OCI-LY1 (cell line): Measurements from ENCODE around the gene KRTAP19-2.

ENCODE experiments used
- H2AFZ ChIP-seq: fragments of 200-600 bp; sonication (generic), shearing (Covaris generic); 2 replicates; pipeline ENCODE4 v1.6.0; 2014; ENCODE audit warnings: antibody characterized with exemption, mild to moderate bottlenecking, low read length
- H3F3A ChIP-seq: fragments of 200-600 bp; sonication (generic), shearing (Covaris generic); 2 replicates; pipeline ENCODE4 v1.6.0; 2014; ENCODE audit warnings: mild to moderate bottlenecking, antibody characterized with exemption, low read length, moderate library complexity; ENCODE audit not compliant: insufficient read depth
- H3K27ac ChIP-seq: fragments of 200-600 bp; sonication (generic); 2 replicates; pipeline ENCODE4 v1.5.1; 2014; ENCODE audit warnings: low read length, mixed run types, mild to moderate bottlenecking, low read depth; ENCODE audit not compliant: poor library complexity, severe bottlenecking
- H3K27me3 ChIP-seq: fragments of 200-600 bp; sonication (generic); 2 replicates; pipeline ENCODE4 v1.6.0; 2014; ENCODE audit warnings: antibody characterized with exemption, mild to moderate bottlenecking, low read length, moderate library complexity; ENCODE audit not compliant: insufficient read depth
- H3K36me3 ChIP-seq: fragments of 200-600 bp; sonication (generic); 2 replicates; pipeline ENCODE4 v1.6.1; 2014; ENCODE audit warnings: mild to moderate bottlenecking, antibody characterized with exemption, low read length, moderate library complexity, mixed read lengths; ENCODE audit not compliant: insufficient read depth
- H3K4me1 ChIP-seq: fragments of 200-600 bp; sonication (generic); 2 replicates; pipeline ENCODE4 v1.5.1; 2014; ENCODE audit warnings: mild to moderate bottlenecking, low read length, moderate library complexity; ENCODE audit not compliant: insufficient read depth, severe bottlenecking
- H3K4me2 ChIP-seq: fragments of 200-600 bp; sonication (generic), shearing (Covaris generic); 2 replicates; pipeline ENCODE4 v1.6.1; 2014; ENCODE audit warnings: low read length
- H3K4me3 ChIP-seq: fragments of 200-600 bp; sonication (generic); 2 replicates; pipeline ENCODE4 v1.5.1; 2014; ENCODE audit warnings: low read length, low read depth, mild to moderate bottlenecking, mixed read lengths; ENCODE audit not compliant: poor library complexity, severe bottlenecking
- H3K79me2 ChIP-seq: fragments of 200-600 bp; shearing (Covaris generic); 2 replicates; pipeline ENCODE4 v1.6.1; 2016; ENCODE audit warnings: mixed run types, low read length, mixed read lengths; ENCODE audit not compliant: insufficient read depth
- H3K9ac ChIP-seq: fragments of 200-600 bp; sonication (generic), shearing (Covaris generic); 2 replicates; pipeline ENCODE4 v1.6.1; 2014; ENCODE audit warnings: mild to moderate bottlenecking, low read length, mixed read lengths
- H3K9me2 ChIP-seq: fragments of 200-600 bp; sonication (generic), shearing (Covaris generic); 2 replicates; pipeline ENCODE4 v1.6.1; 2014; ENCODE audit warnings: low read depth, mild to moderate bottlenecking, low read length, mixed read lengths
- H3K9me3 ChIP-seq: fragments of 200-600 bp; shearing (Covaris generic); 2 replicates; pipeline ENCODE4 v1.6.1; 2014; ENCODE audit warnings: low read length, mixed read lengths
- H4K20me1 ChIP-seq: fragments of 200-600 bp; sonication (generic), shearing (Covaris generic); 2 replicates; pipeline ENCODE4 v1.6.0; 2016; ENCODE audit warnings: mild to moderate bottlenecking, low read length; ENCODE audit not compliant: insufficient read depth
- CTCF ChIP-seq: fragments of 200-600 bp; sonication (generic), shearing (Covaris generic); IDR thresholded peaks from 2 replicates; pipeline ENCODE4 v1.5.1; 2017; ENCODE audit warnings: mild to moderate bottlenecking, antibody characterized with exemption, low read length, moderate library complexity, mixed read lengths
- EZH2 ChIP-seq: fragments of 200-600 bp; sonication (generic), shearing (Covaris generic); IDR thresholded peaks from 2 replicates; pipeline ENCODE4 v1.8.0; 2017; ENCODE audit warnings: borderline replicate concordance, mixed run types, mild to moderate bottlenecking, antibody characterized with exemption, low read length, moderate library complexity, mixed read lengths

The KRTAP19-2 gene

GRCh38 chr21:30439975-30440374, 47.3 kb downstream of the KRTAP19-2 start, which contains the start of gene KRTAP15-1:
TSS of gene KRTAP15-1 (plus strand) at chr21:30440275. CDS start at chr21:30440328, 53 bp downstream.
- H3K4me1 ChIP-seq: no peaks in the 10 kb centered on the region
- no peak within 1 kb of the TSS for H3K4me2 ChIP-seq
- no peaks in the 10 kb centered on the region for H4K20me1 ChIP-seq
- H3F3A ChIP-seq: no peaks in the 10 kb centered on the region
- H3K27me3 ChIP-seq: no peaks in the 10 kb centered on the region
- H3K9me2 ChIP-seq: no peaks in the 10 kb centered on the region
- TF ChIP-seq EZH2 (no peak), CTCF (no peak)
- no peaks in the 10 kb centered on the region for H3K9me3 ChIP-seq
- H3K27ac ChIP-seq: no peak within 1 kb of the TSS
- no peak within 1 kb of the TSS for H3K4me3 ChIP-seq
- H2AFZ ChIP-seq: no peak within 1 kb of the TSS
- H3K79me2 ChIP-seq: no peaks in the 10 kb centered on the region
- H3K9ac ChIP-seq: no peak within 1 kb of the TSS
- no peaks in the 10 kb centered on the region for H3K36me3 ChIP-seq
